HG03045 (cell line): ENCODE measurements around the gene TLE3.

Experiments
- ATAC-seq: cut with Tn5 transposase; IDR thresholded peaks from one replicate; pipeline ENCODE4 v1.9.1; 2021; ENCODE audit warnings: mild to moderate bottlenecking, moderate library complexity; ENCODE audit not compliant: unreplicated experiment

Gene TLE3

GRCh38 chr15:70051948-70052633 lies 45.6 kb downstream of the TLE3 start:
- ATAC-seq, result no peak

- ATAC-seq, result no peak
Measured at GRCh38 chr15:70050970-70051369, 46.7 kb downstream of the TLE3 start.

DNA sequence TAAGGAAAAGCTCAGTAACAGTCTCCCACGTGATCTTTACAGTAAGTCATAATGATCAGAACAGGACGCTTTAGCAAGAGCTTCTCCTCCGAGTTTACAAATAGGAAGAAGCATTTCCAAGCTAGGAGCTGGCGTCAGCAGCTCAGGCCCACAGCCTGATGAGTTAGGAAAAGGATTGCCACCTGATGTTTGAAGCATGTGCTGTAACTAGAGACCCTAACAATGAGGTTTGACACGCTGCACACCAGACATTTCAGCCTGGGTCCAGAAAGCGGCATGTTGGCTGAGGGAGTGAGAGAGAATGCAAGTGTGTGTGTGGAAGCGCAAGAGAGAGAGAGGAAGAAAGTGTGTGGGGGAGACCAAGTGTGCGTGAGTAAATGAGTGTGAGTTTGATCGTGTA lies 47.3 kb downstream of the TLE3 start:
- ATAC-seq, result no peak

DNA sequence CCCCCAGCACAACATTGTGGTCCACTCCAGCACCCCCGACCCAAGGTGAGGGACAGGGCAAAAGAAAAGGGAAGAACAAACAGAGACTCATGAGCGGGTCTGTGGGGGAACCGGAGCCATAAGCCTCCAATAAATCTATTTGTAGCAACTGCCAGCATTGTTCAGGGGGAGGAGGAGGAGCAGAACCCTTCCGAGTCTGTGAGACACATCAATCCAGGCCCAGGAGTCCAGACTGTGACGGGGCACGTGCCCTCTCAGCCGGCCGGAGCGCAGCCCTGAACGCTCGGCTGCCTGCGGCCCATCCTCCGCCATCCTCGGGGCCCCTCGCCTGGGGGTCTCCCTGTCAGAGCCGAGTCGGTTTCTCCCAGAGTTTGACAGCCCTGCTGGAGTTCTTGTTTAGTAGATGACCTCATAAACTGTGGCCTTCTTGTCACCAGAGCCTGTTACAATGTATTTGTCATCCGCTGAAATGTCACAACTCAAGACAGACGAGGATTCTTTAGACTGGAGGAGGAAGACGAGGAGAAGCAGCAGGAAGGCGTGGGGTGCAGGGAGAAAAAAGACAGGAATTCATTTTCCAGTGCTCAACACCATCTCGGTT lies 47.9 kb downstream of the TLE3 start:
- no peak for ATAC-seq

- ATAC-seq, result no peak
Measured at GRCh38 chr15:70048578-70049514, 48.9 kb downstream of the TLE3 start.

DNA sequence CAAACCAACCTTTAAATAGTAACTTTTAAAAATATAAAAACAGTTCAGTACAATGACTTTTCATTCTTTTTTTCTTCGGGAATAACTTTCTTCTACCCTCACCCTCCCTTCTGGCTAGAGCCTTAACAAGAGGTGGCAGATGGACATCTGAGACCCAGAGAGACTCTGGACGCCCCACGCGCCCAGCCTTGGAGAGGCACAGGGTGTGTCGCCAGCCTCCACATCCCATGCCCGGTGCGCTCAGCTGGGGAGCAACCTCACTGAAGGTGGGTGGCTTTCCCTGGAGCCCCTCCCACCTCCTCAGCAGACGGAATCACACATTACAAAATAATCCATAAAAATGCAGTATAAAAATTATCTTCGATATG lies 49.5 kb downstream of the TLE3 start:
- no peak for ATAC-seq

DNA sequence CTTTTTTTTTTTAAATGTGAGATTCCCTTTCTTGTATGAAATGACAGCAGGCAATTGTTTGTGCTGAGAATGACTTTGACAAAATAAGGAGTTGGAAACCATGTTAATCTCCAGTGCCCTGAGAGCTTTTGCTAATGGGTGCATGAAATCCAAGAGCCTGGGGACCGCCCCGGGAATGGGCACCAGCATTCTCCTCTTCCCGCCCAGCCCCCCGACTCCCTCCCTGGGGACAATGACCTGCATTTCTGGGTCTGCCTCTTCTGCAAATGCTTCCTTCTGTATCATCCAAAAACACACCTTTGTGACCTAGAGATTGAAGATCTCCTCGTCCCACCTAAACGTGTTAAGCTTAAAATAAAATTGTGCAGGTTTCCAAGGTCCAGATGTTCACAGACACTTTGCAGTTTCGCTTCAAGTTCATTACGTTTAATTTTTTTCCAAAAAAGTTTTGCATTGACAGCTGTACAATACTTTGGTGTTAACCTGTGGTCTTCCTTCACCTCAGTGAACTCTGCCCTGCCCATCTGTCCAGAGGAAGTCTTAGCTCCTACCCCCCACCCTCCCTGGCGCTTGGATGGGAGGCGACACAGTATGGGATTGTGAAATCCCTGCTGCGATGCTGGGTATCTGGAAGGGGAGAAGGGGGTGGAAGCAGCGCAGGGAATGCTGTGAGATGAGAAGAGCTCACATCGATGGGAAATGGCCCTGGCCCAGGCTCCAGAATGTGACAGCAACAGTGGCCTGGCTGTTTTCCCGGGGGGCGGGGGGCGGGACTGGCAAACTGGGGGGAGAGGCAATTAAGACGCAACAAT lies 50.1 kb downstream of the TLE3 start:
- no peak for ATAC-seq

- ATAC-seq, result no peak
Measured at GRCh38 chr15:70046679-70047369, 50.9 kb downstream of the TLE3 start.

DNA sequence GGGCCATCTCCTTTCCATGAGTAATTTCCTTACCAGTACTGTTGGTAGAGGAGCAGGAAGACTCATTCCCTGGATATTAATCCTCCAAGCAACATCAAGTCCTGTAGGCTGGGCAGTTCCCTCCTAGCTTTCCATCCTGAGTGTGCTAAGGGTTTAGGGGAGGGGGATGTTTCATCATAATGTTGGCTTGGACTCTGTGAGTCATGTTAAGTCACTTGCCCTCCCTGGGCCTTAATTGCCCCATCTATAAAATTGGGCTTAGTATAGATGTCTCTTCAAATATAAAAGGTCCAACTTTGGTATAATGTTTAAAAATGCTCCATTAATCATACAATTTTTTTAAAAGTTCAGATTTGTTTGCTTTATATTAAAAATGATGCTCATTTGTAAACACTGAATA lies 52.7 kb downstream of the TLE3 start:
- no peak for ATAC-seq

DNA sequence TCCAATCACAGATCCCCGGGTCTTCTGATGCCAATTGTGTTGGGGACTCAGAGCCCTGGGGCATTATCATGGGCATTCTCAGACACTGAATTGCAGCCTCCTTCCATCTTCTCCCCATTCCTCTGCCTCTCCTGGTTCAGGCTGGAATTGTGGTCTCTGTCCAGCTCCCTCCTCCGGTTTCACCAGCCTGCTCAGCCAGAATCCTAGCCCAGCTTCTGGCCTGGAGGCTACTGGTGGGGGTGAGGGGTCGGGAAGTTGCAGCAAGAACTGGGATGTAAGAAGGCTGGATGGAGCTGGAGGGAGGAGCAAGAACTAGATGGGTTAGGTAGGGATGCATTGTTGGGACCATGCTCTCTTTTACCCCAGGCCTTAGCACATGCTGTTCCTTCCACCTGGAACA lies 53.5 kb downstream of the TLE3 start:
- ATAC-seq, result no peak

GRCh38 chr15:70043590-70043989 lies 54.1 kb downstream of the TLE3 start:
- ATAC-seq, result no peak

DNA sequence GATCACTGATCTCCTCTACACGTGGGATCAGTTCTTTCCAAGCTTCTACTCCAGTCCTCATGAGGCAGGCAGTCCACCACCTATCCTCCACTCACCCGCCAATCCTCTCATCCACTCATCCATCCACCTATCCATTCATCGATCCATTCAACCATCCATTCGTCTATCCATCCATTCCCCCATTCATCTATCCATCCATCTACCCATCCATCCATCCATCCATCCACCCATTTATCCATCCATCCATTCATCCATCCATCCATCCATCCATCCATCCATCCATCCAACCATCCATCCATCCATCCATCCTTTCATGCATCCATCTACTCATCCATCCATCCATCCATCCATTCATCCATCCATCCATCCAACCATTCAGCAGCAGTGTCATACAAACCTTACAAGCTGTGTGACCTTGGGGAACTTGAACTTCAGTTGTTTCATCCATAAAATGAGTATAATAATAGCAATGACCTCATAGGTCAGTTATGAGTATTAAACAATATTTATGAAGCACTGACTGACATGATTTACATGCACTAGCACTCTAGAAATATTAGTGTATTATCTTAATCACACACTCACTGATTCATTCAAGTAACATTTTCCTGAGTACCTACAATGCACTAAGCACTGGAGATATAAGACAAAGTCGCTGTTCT lies 55.0 kb downstream of the TLE3 start:
- no peak for ATAC-seq

DNA sequence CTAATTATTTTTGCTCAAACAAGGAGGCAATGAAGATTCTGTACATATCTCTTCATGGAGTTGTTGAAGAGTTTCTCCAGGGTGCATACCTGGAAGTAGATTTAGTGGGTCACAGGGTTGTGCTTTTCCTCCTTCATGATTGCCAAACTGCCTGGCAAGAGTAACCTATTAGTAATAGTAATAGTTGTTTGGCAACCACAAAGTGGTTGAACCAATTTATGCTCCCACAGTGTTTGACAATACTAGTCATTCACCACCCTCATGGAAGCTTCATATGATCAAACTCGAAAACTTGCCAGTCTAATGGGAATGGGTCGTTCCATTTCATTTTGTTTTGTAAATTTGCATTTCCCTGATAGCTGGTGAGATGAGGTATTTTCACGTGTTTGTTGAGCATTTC lies 57.8 kb downstream of the TLE3 start:
- no peak for ATAC-seq

- ATAC-seq, result no peak
Measured at GRCh38 chr15:70038730-70039392, 58.9 kb downstream of the TLE3 start.

- no peak for ATAC-seq
Measured at GRCh38 chr15:70037292-70037640, 60.5 kb downstream of the TLE3 start.

DNA sequence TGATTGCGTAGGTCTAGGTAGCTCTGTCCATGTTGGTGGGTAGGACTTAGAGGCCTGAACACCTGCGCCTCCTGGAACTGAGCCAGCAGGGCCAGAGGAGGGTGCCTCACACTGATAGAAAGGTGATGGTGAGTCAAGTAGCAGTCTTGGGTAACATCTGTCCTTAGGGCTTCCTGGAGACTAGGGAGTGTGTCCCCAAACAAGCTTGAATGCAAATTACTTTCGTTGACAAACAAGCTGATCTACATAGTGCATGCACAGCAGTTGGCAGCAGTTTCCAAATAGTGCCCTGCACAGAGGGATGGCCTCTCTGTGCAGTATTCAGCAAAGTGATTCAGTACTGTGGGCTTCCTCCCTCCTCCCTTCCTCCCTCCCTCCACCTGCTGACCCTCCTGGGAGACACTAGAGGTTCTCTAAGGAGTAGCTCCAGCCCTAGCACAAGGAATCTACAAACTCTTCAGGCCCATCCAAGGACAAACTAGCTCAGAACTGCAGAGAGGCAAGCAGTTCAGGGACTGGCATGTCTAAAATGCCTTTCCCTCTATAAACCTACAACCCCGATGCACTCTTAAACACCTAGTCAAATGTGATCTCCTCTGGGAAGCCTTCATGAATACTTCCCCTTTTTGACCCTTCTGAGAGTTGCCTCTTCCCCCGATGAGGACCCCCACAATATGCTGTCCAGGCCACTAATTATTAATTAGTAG lies 61.0 kb downstream of the TLE3 start:
- ATAC-seq, result peak; percentile 87

- ATAC-seq, result peak; percentile 54
Measured at GRCh38 chr15:70035719-70036077, 62.0 kb downstream of the TLE3 start.

DNA sequence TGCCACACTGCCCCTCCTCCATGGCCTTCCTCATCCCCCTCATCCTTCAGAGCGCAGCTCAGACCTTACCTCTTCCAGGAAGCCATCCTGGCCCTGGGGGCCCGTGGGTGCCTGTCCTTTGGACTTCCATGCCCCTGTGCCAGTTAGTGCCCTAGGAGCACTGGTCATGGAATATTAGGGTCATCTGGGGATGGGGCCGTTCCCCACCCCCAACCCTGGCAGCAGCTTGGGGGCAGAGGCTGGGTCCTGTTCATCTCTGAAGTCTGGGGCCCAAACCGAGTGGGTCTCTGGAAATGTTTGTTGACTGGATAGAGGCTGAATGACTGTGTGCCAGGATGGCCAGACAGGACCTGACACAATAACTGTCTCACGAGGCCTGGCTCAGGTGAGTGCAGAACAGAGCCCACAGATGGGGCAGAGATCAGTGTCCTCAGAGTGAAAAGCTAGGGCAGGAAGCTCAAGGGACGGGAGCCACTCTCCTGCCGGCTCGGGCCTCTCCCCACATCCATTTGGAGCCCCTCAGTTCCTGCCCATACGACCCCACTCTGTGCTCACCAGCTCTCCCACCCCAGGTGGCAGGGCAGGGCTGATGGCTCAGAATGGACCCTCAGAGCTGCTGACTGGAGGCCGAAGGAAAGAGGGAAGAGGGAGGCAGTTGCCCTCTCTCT lies 62.5 kb downstream of the TLE3 start:
- no peak for ATAC-seq
